ENCODE data around the gene RCAN2. TPM values are rescaled to one million over a fixed set of nuclear protein-coding genes. Genes with fewer than 3 reads are reported as not detected.

The RCAN2 gene
- total and polyA plus RNA-seq, 2 experiments from 2014 or later, result 44.9 to 55.6 TPM

DNA sequence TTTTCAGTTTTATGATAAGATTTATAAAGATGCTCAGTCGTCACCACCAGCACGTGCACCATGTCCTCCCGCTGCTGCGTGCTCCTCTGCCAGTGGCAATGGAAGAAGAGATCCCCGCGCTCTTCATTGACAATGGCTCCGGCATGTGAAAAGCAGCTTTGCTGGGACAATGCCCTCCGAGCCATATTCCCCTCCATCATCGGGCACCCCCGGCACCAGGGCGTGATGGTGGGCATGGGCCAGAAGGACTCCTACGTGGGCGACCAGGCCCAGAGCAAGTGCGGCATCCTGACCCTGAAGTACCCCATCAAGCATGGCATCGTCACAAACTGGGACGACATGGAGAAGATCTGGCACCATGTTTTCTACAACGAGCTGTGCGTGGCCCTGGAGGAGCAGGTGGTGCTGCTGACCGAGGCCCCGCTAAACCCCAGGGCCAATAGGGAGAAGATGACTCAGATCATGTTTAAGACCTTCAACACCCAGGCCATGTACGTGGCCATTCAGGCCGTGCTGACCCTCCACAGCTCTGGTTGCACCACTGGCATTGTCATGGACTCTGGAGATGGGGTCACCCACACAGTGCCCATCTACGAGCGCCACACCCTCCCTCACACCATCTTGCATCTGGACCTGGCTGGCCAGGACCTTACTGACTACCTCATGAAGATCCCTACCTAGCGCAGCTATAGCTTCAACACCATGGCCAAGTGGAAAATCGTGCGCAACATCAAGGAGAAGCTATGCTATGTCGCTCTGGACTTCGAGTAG, 286.2 kb downstream of the RCAN2 start:
- no peaks in the 10 kb centered on the region for H3K36me3 ChIP-seq
- no peaks in the 10 kb centered on the region for H3K9me3 ChIP-seq (ENCODE audit: low read depth)
- TF ChIP-seq, protein P1, sequence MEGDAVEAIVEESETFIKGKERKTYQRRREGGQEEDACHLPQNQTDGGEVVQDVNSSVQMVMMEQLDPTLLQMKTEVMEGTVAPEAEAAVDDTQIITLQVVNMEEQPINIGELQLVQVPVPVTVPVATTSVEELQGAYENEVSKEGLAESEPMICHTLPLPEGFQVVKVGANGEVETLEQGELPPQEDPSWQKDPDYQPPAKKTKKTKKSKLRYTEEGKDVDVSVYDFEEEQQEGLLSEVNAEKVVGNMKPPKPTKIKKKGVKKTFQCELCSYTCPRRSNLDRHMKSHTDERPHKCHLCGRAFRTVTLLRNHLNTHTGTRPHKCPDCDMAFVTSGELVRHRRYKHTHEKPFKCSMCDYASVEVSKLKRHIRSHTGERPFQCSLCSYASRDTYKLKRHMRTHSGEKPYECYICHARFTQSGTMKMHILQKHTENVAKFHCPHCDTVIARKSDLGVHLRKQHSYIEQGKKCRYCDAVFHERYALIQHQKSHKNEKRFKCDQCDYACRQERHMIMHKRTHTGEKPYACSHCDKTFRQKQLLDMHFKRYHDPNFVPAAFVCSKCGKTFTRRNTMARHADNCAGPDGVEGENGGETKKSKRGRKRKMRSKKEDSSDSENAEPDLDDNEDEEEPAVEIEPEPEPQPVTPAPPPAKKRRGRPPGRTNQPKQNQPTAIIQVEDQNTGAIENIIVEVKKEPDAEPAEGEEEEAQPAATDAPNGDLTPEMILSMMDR (IDR thresholded peaks at IDR 0.05; ENCODE audit: low read depth, low read length), result no peak
- no peaks in the 10 kb centered on the region for H3K27me3 ChIP-seq
- no peak overlapping the region for H3K4me3 ChIP-seq
- H3K27ac ChIP-seq, result no peak overlapping the region
- no peaks in the 10 kb centered on the region for H3K4me1 ChIP-seq (ENCODE audit: low read depth)
- DNase-seq (ENCODE audit: low read depth in 1 of 2, low spot score in 1 of 2), result no peak

DNA sequence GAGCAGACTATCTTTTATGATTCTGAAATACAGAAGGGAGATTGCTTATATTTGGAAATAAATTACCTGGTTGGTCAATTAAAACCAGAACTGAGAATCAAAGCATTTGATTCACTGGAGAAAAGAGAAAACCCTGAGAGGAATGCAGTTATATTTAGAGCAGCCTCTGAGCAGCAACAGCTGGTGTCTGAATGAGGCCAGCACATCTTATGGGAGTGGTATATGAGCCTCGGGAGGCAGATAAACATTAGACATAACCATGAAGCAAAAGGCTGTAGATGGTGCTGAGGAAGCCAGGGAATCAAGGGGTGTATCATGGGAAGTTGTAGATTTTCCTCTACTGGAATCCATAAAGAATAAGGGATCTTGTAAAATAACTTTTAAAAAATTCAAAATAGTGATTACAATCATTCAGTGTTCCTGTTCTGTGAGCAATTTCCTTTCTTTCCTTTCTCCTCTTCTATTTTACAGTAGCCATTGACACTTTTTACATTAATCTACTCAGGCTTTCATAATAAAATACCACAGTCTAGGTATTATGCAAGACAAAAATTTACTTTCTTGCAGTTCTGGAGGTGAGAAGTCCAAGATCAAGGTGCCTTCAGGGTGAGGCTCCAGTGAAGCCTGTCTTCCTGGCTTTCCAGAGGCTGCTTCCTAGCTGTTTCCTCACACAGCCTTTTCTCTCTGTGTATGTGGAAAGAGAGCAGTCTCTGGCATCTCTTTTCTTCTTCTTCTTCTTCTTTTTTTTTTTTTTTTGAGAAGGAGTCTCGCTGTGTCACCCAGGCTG, 287.7 kb downstream of the RCAN2 start:
- H3K27ac ChIP-seq, result no peak overlapping the region
- TF ChIP-seq, protein P1 (IDR thresholded peaks at IDR 0.05; ENCODE audit: low read depth, low read length), result no peak
- H3K27me3 ChIP-seq, result no peaks in the 10 kb centered on the region
- no peak overlapping the region for H3K4me3 ChIP-seq
- peak in 1 of 2 donors; percentile 54 for DNase-seq (ENCODE audit: low read depth in 1 of 2, low spot score in 1 of 2)
- H3K4me1 ChIP-seq (ENCODE audit: low read depth), result no peaks in the 10 kb centered on the region
- no peaks in the 10 kb centered on the region for H3K9me3 ChIP-seq (ENCODE audit: low read depth)
- H3K36me3 ChIP-seq, result no peaks in the 10 kb centered on the region

DNA sequence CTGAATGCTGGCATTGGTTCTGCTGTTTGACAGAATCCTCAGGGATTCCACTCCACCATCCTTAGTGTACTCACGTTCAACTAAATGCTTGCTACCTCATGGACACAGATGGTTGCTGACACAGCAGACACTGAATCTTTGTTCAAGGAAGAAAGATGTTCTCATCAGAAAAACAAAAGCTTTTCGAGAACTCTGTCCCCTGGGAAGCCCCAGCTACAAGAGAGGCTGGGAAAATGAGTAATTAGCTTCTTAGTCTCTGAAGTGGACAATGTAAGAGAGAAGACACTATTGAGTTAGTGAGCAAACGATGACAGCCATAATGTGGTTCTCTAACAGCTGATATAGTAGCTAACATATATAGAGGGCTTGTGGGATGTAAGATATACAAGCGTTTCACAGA, 289.5 kb downstream of the RCAN2 start:
- DNase-seq (ENCODE audit: low read depth in 1 of 2, low spot score in 1 of 2), result no peak
- no peaks in the 10 kb centered on the region for H3K4me1 ChIP-seq (ENCODE audit: low read depth)
- H3K9me3 ChIP-seq (ENCODE audit: low read depth), result no peaks in the 10 kb centered on the region
- no peak overlapping the region for H3K4me3 ChIP-seq
- H3K27ac ChIP-seq, result no peak overlapping the region
- H3K27me3 ChIP-seq, result no peaks in the 10 kb centered on the region
- no peaks in the 10 kb centered on the region for H3K36me3 ChIP-seq
- TF ChIP-seq, protein P1 (IDR thresholded peaks at IDR 0.05; ENCODE audit: low read depth, low read length), result no peak

DNA sequence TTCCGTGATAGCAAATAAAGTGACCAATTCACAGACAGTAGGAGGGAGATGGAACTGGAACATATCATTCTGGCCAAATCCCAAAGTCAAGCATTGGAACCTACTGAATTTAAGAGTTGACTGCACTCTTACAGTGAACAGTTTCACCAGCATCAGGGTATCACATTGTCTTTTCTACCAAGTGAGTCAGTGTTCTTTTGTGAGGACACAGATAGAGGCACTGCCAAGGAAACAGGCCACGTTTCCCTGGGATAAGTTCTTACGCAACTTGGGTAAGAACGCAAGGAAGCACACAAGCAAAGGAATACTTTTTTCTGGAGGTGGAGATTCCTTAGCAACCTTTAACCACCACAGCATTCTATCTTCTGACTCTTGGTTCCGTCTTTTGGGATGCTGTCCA, 291.9 kb downstream of the RCAN2 start:
- DNase-seq (ENCODE audit: low read depth in 1 of 2, low spot score in 1 of 2), result peak in 1 of 2 donors; percentile 90
- H3K4me3 ChIP-seq, result no peak overlapping the region

DNA sequence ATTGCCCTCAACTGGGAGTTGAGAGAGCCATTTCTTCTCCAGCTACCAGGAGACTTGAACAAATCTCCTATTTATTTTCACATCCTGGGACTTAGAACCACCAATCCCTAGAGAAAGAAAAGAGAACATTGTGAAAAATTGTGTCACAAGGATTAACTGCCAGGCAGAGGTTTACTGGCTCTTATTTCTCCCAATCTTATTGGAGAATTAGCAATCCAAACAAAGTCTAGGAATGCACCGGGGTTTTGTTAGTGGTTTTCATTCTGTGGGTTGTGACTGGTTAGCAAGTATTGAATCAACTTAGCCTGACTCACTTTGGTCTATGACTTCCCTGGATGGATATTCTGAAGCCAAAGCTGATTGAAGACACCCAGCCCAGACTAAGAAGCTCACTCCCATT, 299.3 kb downstream of the RCAN2 start:
- Histone ChIP-seq H3K4me3 (no peak overlapping the region), H3K4me1 (ENCODE audit: low read depth) (peaks cover 16% of the 10 kb centered on the region), H3K9me3 (ENCODE audit: low read depth) (no peaks in the 10 kb centered on the region), H3K27me3 (no peaks in the 10 kb centered on the region), H3K36me3 (no peaks in the 10 kb centered on the region), H3K27ac (no peak overlapping the region)
- DNase-seq (ENCODE audit: low read depth in 1 of 2, low spot score in 1 of 2), result peak in 1 of 2 donors; percentile 66
- TF ChIP-seq, protein P1 (IDR thresholded peaks at IDR 0.05; ENCODE audit: low read depth, low read length), result no peak

More for the DNA sequence above, 291.9 kb downstream of the RCAN2 start:
- TF ChIP-seq, protein P1 (IDR thresholded peaks at IDR 0.05; ENCODE audit: low read depth, low read length), result no peak
- Histone ChIP-seq H3K4me1 (ENCODE audit: low read depth) (no peaks in the 10 kb centered on the region), H3K27me3 (no peaks in the 10 kb centered on the region), H3K9me3 (ENCODE audit: low read depth) (no peaks in the 10 kb centered on the region), H3K36me3 (no peaks in the 10 kb centered on the region), H3K27ac (no peak overlapping the region)
